ENCODE results near the gene NUP188.

NUP188 gene

GRCh38 chr9:129007035-129007765 is 59.7 kb downstream of the NUP188 start:
- DNase-seq, result no peak

- no peak for DNase-seq
These were observed 60.4 kb downstream of the NUP188 start for GRCh38 chr9:129007766-129008468.

- DNase-seq, result no peak
These were observed 61.0 kb downstream of the NUP188 start for GRCh38 chr9:129008469-129008965.

- no peak for DNase-seq
These were observed 61.6 kb downstream of the NUP188 start for GRCh38 chr9:129008986-129009583.

GRCh38 chr9:129009584-129010141 is 62.2 kb downstream of the NUP188 start:
- no peak for DNase-seq

GRCh38 chr9:129010267-129010975 is 62.9 kb downstream of the NUP188 start:
- no peak for DNase-seq

- DNase-seq, result no peak
These were observed 63.7 kb downstream of the NUP188 start for GRCh38 chr9:129011170-129011569.

GRCh38 chr9:129011761-129012181 is 64.3 kb downstream of the NUP188 start:
- no peak for DNase-seq

- DNase-seq, result no peak
These were observed 64.8 kb downstream of the NUP188 start for GRCh38 chr9:129012343-129012742.

- DNase-seq, result no peak
These were observed 65.5 kb downstream of the NUP188 start for GRCh38 chr9:129012893-129013448.

GRCh38 chr9:129013674-129014073 is 66.2 kb downstream of the NUP188 start:
- no peak for DNase-seq

GRCh38 chr9:129014124-129014523 is 66.6 kb downstream of the NUP188 start:
- DNase-seq, result no peak

GRCh38 chr9:129014608-129015007 is 67.1 kb downstream of the NUP188 start:
- no peak for DNase-seq

GRCh38 chr9:129021091-129021490 is 73.6 kb downstream of the NUP188 start:
- no peak for DNase-seq

GRCh38 chr9:129022037-129022436 is 74.5 kb downstream of the NUP188 start:
- DNase-seq, result no peak

- no peak for DNase-seq
These were observed 75.8 kb downstream of the NUP188 start for GRCh38 chr9:129023036-129023907.

- DNase-seq, result no peak
These were observed 76.4 kb downstream of the NUP188 start for GRCh38 chr9:129023908-129024233.

- no peak for DNase-seq
These were observed 79.1 kb downstream of the NUP188 start for GRCh38 chr9:129026442-129027223.

GRCh38 chr9:129027224-129027684 is 79.8 kb downstream of the NUP188 start:
- DNase-seq, result no peak

- peak; percentile 67 for DNase-seq
These were observed 80.2 kb downstream of the NUP188 start for GRCh38 chr9:129027685-129028191.
